GM12878 (cell line): Measurements from ENCODE around the gene VPS13C. TPM values are rescaled to one million over a fixed set of nuclear protein-coding genes. Genes with fewer than 3 reads are reported as not detected.

Source experiments
- ATAC-seq: fragments of 200-7000 bp; cut with Tn5 transposase; 3 replicates; pipeline ENCODE4 v1.9.1; 2020; ENCODE audit warnings: mild to moderate bottlenecking, moderate library complexity
- BruUV-seq: library from RNA; stranded (reverse); fragments of 400-500 nt; replicated peaks from 2 replicates; lab custom pipeline; 2021; lab: Mats Ljungman, UMichigan
- CTCF ChIA-PET: fragments of 300-600 bp; sonication (Branson Sonifier 250); formaldehyde crosslinking; extraction: SDS; loops from one replicate; lab custom pipeline; 2021; ENCODE audit warnings: inconsistent platforms; lab: Yijun Ruan, JAX
- POLR2A ChIA-PET: fragments of 350-600 bp; formaldehyde crosslinking; extraction: SDS; loops from one replicate; lab custom pipeline; 2021; ENCODE audit warnings: inconsistent platforms; lab: Charles Lee
- RAD21 ChIA-PET: fragments of 300-600 bp; sonication (Branson Sonifier 250); formaldehyde crosslinking; loops from one replicate; lab custom pipeline; 2023; ENCODE audit warnings: antibody characterized with exemption; ENCODE audit not compliant: unreplicated experiment; lab: Charles Lee
- SMC1A ChIA-PET: fragments of 300-600 bp; sonication (Branson Sonifier 250); formaldehyde crosslinking; loops from one replicate; lab custom pipeline; 2023; ENCODE audit not compliant: unreplicated experiment, uncharacterized antibody; lab: Charles Lee
- DNase-seq: peaks from one replicate; pipeline ENCODE4 v3.0.0-alpha.2; 2011; ENCODE audit warnings: low read depth, low spot score
- FAIRE-seq: peaks from 3 replicates; lab custom pipeline; 2011; peaks lifted over from hg19 to GRCh38; lab: Jason Lieb, UNC
- H2AFZ ChIP-seq: 2 replicates; pipeline ENCODE4 v1.6.0; 2011; ENCODE audit warnings: low read depth, low read length, control low read depth; ENCODE audit not compliant: control insufficient read depth
- H3K27ac ChIP-seq: 2 replicates; pipeline ENCODE4 v1.5.1; 2011; ENCODE audit warnings: control low read depth; ENCODE audit not compliant: control insufficient read depth, insufficient read depth
- H3K27me3 ChIP-seq, 2 experiments: replicated peaks in 1 of 2; 2 replicates each; pipeline versions ENCODE4 v1.6.0 to v1.6.1; 2011; ENCODE audit warnings: low read length in 1 of 2; ENCODE audit not compliant: control insufficient read depth in 2 of 2, insufficient read depth in 2 of 2
- H3K36me3 ChIP-seq, 2 experiments: 2 replicates each; pipeline ENCODE4 v1.5.1; 2011; ENCODE audit warnings: low read length in 1 of 2; ENCODE audit not compliant: control insufficient read depth in 2 of 2, insufficient read depth in 2 of 2
- H3K4me1 ChIP-seq: 2 replicates; pipeline ENCODE4 v1.6.1; 2011; ENCODE audit warnings: mild to moderate bottlenecking, low read length, moderate library complexity, mixed read lengths; ENCODE audit not compliant: control insufficient read depth, insufficient read depth
- H3K4me2 ChIP-seq: 2 replicates; pipeline ENCODE4 v1.6.0; 2011; ENCODE audit warnings: control low read depth; ENCODE audit not compliant: control insufficient read depth, insufficient read depth
- H3K4me3 ChIP-seq: fragments of 200-600 bp; sonication (generic); 2 replicates; pipeline ENCODE4 v1.5.1; 2016
- H3K79me2 ChIP-seq: 2 replicates; pipeline ENCODE4 v1.6.0; 2011; ENCODE audit warnings: low read length; ENCODE audit not compliant: control insufficient read depth, insufficient read depth
- H3K9ac ChIP-seq: 2 replicates; pipeline ENCODE4 v1.8.0; 2011; ENCODE audit warnings: low read length, control low read depth, mixed read lengths; ENCODE audit not compliant: control insufficient read depth, insufficient read depth
- H3K9me3 ChIP-seq: replicated peaks from 3 replicates; pipeline ENCODE4 v1.5.1; 2011; ENCODE audit warnings: mild to moderate bottlenecking, low read length; ENCODE audit not compliant: control insufficient read depth, insufficient read depth
- H4K20me1 ChIP-seq: 2 replicates; pipeline ENCODE4 v1.6.0; 2011; ENCODE audit not compliant: control insufficient read depth, insufficient read depth
- LARP7 ChIP-seq: fragments of 450-650 bp; IDR thresholded peaks from 2 replicates; pipeline ENCODE4 v1.6.1; 2017; ENCODE audit warnings: mild to moderate bottlenecking
- NFYA ChIP-seq: IDR thresholded peaks from 2 replicates; pipeline ENCODE4 v1.6.1; 2011; ENCODE audit warnings: low read depth, mild to moderate bottlenecking, low read length, improper control_type of control experiment, borderline replicate concordance
- SP1 ChIP-seq: IDR thresholded peaks from one replicate; pipeline ENCODE4 v1.6.1; 2011; ENCODE audit warnings: low read depth, low read length
- ZBTB40 ChIP-seq: fragments of 450-650 bp; IDR thresholded peaks from 2 replicates; pipeline ENCODE4 v1.6.1; 2016; ENCODE audit warnings: mild to moderate bottlenecking, moderate library complexity, borderline replicate concordance
- ZNF687 ChIP-seq: fragments of 450-650 bp; IDR thresholded peaks from 2 replicates; pipeline ENCODE4 v1.6.1; 2017; ENCODE audit warnings: mild to moderate bottlenecking, moderate library complexity
- WGBS: methylation state at CpG from one replicate; pipeline ENCODE4 v1.1.6; 2016; ENCODE audit warnings: low lambda C conversion rate; ENCODE audit not compliant: insufficient replicate concordance, insufficient coverage; ENCODE audit errors: missing lambda C conversion rate; 5-methylcytosine and 5-hydroxymethylcytosine counted together
- in situ Hi-C: fragments of 300-500 bp; cut with MboI; formaldehyde crosslinking; loops from 9 replicates; pipeline ENCODE4 v1.14.3; 2018; ENCODE audit warnings: mixed read lengths
- intact Hi-C: fragments of 100-400 bp; cut with micrococcal nuclease; formaldehyde crosslinking; loops from one replicate; pipeline ENCODE4 v1.14.2; 2022; ENCODE audit not compliant: unreplicated experiment
- polyA plus RNA-seq, 11 experiments: library from polyadenylated mRNA; depleted of rRNA in 4 of 11; unstranded in 6 of 11; stranded (reverse) in 5 of 11; fragments of >200 nt; fragmentation: Nextera tagmentation in 4 of 11; fragmentation: Illumina TruSeq in 1 of 11; extraction: Ambion mirVana in 4 of 11; extraction: Trizol in 1 of 11; gene quantifications; 1 replicate in 1 of 11; 2 replicates in 10 of 11; pipeline versions ENCODE4 v1.2.1 to v1.2.3, GENCODE V29; 2011 to 2016; ENCODE audit warnings: inconsistent platforms in 2 of 11, missing spikeins in 2 of 11, low read depth in 1 of 11
- total RNA-seq, 4 experiments: library from RNA; depleted of rRNA in 3 of 4; stranded (reverse); fragments of >200 nt in 3 of 4; fragmentation: Illumina TruSeq in 1 of 4; extraction: Trizol in 1 of 4; gene quantifications; 2 replicates each; pipeline versions ENCODE4 v1.2.1 to v1.2.3, GENCODE V29; 2013 to 2021

The VPS13C gene
- total and polyA plus RNA-seq, 10 of the 15 experiments (the other 5 are each of a cell fraction or from before 2014, with no cell fraction given), result 9.3 to 53.1 (median 31.8) TPM

DNA sequence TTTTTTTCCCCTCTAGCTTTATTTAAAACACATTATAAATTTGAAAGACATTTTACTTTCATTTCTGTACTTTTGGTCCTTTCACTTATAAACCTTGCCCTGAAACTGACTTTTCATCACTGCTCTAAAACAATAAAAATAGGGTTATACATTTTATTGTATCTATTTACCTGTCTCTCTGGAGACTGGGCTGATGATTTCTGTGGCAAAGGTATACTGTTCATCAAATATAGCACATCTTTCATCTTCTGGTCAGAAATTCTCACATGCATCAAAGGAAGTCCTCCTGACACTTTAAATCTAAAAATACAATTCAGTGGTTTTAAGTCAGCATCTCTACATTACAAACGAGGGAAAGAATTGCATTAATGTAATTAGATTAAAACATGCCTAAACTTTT is 86.1 kb downstream of the VPS13C start:
- H3K4me3 ChIP-seq, result no peak overlapping the region
- H3K4me2 ChIP-seq, result no peak overlapping the region
- no peak overlapping the region for H3K9ac ChIP-seq
- no peaks in the 10 kb centered on the region for H3K27me3 ChIP-seq
- no peaks in the 10 kb centered on the region for H3K9me3 ChIP-seq
- no peak overlapping the region for H2AFZ ChIP-seq
- no peaks in the 10 kb centered on the region for H3K4me1 ChIP-seq
- DNase-seq (no peak), FAIRE-seq (no peak), ATAC-seq (no peak)
- BruUV-seq, result no TSS peak
- H4K20me1 ChIP-seq, result no peaks in the 10 kb centered on the region
- intact Hi-C loops, result no loop called here
- POLR2A ChIA-PET, result no interaction called here
- no peak for TF ChIP-seq LARP7
- no peak for TF ChIP-seq SP1
- TF ChIP-seq ZBTB40, result 0 out of 2 replicates have a peak, but pooled peaks have one; percentile 42
- no peak for TF ChIP-seq NFYA
- TF ChIP-seq ZNF687, result no peak
- SMC1A ChIA-PET, result interaction anchor here (1.1 to 2.4 kb wide), 3 partner anchors 8 to 22 kb away, joined by 3 to 7 read pairs (median 3); no protein-coding TSS in a partner anchor
- H3K36me3 ChIP-seq, result peaks cover 0 to 19% of the 10 kb centered on the region in 2 experiments; a peak in 2 of 4 replicates
- RAD21 ChIA-PET, result interaction anchor here (1.0 kb wide), 1 partner anchor 86 kb away, joined by 3 read pairs; the partner anchor contains the start of gene VPS13C
- WGBS, result 47% methylated on average over 1 of the region's 1 CpG
- in situ Hi-C loops, result no loop called here
- CTCF ChIA-PET, result interaction anchor here (1.3 to 2.5 kb wide), 6 partner anchors 8 to 98 kb away, joined by 4 to 9 read pairs (median 5); partner anchors contain the start of gene VPS13C
- no peaks in the 10 kb centered on the region for H3K79me2 ChIP-seq
- no peak overlapping the region for H3K27ac ChIP-seq
